Measurements from ENCODE around the gene DNAH2.

DNA sequence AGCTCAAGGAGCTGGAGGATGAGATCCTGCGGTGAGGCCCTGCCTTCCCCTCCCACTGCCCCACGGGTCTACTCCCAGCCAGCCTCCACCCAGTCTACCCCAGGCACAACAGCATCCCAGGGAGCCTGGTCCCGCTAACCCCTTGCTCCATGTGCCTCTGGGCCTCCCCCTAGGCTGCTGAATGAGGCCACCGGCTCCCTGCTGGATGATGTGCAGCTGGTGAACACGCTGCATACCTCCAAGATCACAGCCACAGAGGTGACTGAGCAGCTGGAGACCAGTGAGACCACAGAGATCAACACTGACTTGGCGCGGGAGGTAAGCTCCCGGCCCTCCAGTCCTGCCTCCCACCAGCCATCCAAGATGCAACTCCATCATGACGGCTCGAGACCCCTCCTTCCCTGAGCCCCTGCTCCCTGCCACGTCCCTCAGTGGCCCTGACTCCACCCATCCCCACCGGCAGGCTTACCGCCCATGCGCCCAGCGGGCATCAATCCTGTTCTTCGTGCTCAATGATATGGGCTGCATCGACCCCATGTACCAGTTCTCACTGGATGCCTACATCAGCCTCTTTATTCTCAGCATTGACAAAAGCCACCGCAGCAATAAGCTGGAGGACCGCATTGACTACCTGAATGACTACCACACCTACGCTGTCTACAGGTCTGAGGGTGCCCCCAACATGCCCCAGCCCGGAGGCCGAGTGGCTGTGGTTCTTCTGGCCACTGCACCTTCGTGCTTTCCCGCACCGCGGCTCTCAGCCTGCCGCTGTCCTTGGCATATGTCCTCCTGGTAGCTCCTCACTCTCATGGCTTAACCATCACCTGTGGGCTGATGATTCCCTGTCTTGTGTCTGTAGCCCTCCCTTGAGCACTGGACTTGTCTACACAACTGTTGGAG is 101.5 kb downstream of the DNAH2 start:
- no peak for TF ChIP-seq TCF12 (IDR thresholded peaks at IDR 0.05; ENCODE audit: low read depth, low read length)
- TF ChIP-seq, protein P1, sequence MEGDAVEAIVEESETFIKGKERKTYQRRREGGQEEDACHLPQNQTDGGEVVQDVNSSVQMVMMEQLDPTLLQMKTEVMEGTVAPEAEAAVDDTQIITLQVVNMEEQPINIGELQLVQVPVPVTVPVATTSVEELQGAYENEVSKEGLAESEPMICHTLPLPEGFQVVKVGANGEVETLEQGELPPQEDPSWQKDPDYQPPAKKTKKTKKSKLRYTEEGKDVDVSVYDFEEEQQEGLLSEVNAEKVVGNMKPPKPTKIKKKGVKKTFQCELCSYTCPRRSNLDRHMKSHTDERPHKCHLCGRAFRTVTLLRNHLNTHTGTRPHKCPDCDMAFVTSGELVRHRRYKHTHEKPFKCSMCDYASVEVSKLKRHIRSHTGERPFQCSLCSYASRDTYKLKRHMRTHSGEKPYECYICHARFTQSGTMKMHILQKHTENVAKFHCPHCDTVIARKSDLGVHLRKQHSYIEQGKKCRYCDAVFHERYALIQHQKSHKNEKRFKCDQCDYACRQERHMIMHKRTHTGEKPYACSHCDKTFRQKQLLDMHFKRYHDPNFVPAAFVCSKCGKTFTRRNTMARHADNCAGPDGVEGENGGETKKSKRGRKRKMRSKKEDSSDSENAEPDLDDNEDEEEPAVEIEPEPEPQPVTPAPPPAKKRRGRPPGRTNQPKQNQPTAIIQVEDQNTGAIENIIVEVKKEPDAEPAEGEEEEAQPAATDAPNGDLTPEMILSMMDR (IDR thresholded peaks at IDR 0.05; ENCODE audit: control extremely low read depth in 1 of 3, insufficient read depth in 1 of 3, low read depth in 1 of 3, low read length in 3 of 3) = no peak
